GM18507 (cell line): ENCODE data around the gene ISCA2.
"Not testable (repeated sequence)": the region's sequence is repeated elsewhere in the genome, so short reads cannot be mapped to it uniquely, and the experiment has no call there.

ENCODE experiments used
- DNase-seq: peaks from one replicate; pipeline ENCODE4 v3.0.0; 2011; ENCODE audit warnings: low read depth; ENCODE audit not compliant: insufficient read length; ENCODE audit errors: extremely low spot score
- FAIRE-seq: peaks from 2 replicates; lab custom pipeline; 2011; peaks lifted over from hg19 to GRCh38; lab: Jason Lieb, UNC

ISCA2 gene, protein sequence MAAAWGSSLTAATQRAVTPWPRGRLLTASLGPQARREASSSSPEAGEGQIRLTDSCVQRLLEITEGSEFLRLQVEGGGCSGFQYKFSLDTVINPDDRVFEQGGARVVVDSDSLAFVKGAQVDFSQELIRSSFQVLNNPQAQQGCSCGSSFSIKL

DNA sequence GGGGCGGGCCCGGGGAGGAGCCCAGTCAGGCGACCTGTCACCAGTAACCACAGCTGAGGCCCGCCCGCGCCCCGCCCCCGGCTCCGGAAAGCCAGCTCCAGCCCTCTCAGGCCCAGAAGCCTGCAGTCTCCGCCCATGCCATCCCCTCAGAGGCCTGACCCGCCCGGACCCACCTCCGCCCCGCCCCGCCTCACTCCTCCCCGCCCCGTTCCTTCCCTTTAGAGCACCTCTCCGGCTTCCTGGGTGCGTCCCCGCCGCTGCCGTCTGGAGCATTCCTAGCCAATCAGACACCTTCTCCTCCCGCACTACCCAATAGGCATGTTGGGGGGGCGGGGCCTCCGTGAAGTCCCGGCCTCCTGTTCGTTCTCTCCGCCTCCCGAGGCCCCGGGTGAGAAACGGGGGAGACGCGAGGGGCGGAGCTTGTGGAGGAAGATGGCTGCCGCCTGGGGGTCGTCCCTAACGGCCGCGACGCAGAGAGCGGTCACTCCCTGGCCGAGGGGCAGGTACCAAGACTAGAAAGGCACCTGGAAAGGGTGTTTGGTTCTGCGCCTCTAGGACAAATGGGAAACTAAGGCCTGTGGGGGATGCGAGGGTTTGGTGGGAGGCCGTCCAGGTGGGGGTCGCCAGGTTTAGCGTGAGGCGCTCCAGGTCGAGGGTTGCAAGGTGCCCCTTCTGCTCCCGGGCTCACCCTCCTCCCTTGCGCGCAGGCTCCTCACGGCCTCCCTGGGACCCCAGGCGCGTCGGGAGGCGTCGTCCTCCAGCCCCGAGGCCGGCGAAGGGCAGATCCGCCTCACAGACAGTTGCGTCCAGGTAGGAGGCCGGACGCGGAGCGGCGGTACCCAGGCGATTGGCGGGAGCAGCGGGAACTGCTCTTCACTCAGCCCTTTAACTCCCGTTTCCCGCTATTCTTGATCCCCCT is at the start of gene ISCA2:
Gene ISCA2, plus strand, starts transcription at position 423 of the 919 bp plus-strand sequence. Its CDS starts 10 bp downstream, at position 433.
- FAIRE-seq (peak; percentile 96), DNase-seq (peak; percentile 96)

DNA sequence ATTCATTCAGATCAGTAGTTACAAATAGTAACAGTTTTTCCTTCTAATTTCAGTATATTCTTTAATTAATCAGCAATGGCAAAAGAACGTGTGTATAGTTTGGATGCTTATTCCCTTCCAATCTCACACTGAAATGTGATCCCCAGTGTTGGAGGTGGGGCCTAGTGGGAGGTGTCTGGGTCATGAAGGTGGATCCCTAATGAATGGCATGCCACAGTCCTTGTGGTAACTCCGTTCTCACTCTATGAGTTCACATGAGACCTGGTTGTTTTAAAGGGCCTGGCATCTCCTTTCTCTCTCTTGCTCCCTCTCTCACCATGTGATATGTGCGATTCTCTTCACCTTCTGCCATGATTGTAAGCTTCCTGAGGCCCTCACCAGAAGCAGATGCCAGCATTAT is 48.7 kb upstream of the ISCA2 start:
- DNase-seq (no peak), FAIRE-seq (no peak)

DNA sequence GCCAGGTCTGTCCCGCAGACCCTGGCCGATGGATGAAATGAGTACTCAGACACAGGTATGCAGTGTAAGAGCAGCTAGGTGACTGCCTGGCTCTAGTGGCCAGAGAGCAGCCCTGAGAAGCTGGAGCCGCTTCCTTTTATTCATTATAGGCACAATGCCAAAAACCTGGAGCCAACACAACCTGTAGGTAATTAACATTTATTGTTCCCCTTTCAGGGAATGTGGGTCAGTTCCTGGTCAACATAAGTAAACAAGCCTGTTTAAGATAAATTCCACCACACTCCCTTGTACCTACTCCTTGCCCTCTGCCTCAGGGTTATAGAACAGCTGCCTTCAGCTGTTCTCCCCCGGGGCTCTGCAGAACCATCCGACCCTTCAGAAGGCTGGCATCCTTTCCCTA is 39.2 kb upstream of the ISCA2 start:
- DNase-seq, FAIRE-seq: not testable (repeated sequence)

DNA sequence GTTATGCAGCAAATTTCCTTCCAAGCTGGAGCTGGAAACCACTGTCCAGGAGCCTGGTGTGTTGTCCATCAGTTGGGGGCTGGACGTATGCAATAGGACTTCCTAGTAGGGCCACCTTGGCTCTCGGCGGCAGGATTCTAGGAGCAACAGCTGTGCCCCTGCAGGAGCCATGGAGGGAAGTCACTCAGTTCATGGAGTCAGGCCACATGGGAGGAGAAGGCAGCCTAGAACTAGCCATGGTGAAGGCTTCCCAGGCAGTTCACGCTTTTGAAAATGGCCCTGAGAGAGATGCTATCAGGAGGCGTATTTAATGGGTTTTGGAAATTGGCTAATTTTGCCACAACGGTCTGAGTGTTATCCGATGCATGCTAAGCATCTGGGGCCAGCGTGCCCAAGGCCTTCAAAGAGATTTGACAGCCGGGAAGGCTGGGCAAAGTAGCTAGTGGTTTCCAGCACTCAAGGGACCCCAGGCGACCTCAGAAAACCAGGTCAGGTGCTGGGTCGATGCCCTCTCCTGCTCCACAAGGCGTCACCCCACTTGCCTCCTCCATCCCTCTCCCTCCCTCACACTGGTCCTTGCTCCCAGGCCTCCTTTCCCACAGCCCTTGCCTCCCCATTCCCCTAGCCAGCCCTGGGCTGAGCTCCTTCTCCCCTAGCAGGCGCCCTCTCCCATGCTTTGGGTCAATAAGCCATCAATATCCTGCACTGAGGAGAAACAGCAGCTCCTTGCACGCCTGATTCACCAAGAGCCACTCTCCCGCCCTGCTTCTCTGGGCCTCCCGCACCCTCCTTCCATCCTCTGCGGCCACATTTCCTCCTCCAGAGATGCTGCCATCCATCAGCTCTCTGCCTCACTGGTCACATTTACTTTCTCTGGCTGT is 36.6 kb upstream of the ISCA2 start:
- no peak for FAIRE-seq
- DNase-seq = no peak

DNA sequence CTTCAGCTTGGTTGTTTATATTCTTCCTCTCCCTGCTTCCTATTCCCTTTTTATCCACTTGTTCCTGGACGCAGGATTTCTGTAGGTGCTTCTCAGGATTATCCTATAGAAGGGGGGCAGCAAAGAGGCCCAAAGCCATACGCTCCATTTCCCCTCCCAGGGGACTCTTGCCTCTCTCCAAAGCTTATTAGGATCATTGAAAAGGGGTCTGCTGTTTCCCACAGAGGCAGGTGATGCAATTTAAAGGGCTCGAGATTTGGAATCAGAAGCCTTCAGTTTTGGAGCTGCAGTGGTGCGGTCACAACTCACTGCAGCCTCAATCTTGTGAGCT is 36.0 kb upstream of the ISCA2 start:
- FAIRE-seq = no peak
- DNase-seq = no peak

DNA sequence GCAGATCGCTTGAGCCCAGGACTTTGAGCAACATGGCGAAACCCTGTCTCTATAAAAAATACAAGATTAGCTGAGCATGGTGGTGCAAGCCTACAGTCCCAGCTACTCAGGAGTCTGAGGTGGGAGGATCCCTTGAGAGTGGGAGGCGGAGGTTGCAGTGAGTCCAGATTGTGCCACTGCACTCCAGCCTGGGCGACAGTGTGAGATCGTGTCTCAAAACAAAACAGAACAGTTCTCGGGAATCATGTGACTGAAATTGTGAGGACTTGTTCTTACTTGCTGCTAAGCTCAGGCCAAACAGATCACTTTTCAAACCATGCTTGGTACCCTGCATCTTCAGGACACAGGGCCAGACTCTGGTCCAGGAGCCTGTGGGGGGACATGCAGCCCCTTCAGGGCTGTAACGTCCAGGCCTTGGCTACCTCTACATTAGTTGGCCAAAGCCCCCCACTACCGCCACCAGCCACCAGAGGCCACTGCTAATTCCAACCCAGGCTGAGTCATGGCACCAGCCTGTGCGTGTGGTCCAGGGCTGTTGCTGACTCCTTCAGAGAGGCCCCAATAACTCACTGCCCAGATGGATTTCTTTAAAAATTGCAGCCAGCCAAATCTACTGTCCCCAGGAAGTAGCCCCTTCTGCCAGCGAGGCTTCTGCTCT is 34.1 kb upstream of the ISCA2 start:
- DNase-seq (no peak), FAIRE-seq (peak; percentile 72)

DNA sequence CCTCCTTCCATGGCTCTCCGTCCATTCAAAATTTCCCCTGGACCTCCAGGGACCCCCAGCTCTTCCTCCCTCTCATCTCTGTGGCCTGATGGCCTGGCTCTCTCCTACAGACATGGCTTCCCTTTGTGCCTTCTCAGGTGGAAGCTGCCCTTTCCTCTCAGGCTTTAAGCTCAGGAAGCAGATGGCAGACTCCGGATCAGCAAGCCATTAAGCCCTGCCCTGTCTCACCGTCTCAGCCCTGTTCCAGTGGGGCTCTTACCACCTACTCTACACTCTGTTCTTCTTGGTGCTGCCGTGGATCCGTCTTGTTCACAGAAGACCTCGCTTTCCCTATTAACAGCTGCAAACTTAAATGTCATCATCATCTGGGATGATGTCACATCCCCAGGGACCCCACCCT is 33.6 kb upstream of the ISCA2 start:
- no peak for DNase-seq
- FAIRE-seq = no peak

DNA sequence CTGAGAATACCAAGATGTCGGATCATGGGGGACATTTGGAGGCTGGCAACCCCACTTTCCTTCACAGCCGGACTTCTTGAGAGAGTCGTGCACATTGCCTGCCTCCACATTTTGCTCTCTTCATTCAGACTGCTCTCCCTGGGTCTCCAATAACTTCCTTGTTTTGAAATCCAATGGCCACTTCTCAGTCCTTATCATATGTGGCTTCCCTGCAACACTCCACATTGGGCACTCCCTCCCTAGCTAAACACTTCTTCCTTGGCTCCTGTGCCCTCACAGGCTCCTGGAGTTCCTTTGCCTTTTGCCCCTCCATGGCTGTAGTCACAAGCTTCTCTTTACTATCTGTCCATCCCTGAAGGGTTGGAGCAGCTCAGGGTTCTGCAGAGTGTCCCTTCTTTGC is 30.6 kb upstream of the ISCA2 start:
- DNase-seq = no peak
- FAIRE-seq = no peak

DNA sequence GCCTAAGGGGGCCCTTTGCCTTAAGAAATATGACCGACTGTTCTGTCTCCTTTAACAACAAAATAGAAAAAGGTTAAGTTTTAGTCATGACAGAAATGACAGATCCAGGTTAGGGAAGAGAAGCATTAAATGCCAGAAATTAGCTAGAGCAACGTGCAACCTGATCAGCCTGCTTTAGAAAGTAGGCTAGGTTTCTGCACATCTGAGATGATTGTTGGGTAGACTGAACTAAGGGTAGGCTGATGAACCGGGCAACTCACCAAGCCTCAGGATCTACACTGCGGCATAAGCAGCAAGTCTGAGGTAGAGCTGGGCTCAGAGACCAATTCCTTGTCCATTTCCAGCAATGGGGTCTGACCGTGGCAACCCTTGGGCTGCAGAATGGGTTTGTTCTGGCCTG is 29.9 kb upstream of the ISCA2 start:
- DNase-seq = no peak
- FAIRE-seq = no peak

DNA sequence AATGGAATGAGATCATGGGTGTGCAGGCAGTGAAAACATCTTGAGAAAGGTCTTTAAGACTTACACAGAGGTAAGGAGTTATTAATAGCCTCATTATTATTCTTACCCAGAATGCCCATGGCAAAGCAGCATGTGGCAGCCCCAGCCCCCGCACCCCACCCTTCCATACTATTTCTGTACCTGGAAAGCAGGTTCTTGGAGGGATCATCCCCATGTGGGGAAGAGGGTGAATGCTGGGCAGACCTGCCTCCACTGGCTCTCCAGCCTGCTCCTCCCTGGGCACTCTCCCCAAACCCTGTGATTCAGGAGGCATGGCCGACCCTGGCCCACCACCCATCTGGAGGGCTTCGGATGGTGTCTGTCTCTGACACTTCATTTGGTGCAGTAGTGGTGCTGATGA is 28.8 kb upstream of the ISCA2 start:
- FAIRE-seq = no peak
- no peak for DNase-seq

DNA sequence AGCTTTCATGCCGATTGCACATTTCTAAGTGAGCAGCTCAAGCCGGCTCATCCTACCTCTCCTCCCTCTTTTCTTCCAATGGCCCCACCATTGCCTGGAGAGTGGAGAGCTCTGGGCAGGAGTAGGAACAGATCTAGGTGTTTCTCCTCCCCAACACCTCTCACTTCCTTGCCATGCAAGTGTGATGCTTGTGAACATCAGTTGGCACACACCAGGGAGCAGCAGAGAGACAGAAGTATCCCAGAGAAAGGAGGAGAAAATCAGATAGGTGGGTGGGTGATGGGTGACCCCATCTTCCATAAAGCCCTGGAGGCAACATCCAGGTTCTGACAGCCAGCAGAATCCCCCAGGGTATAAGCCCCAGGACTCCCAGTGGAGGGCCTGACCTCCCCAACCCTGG is 28.2 kb upstream of the ISCA2 start:
- DNase-seq (no peak), FAIRE-seq (no peak)

DNA sequence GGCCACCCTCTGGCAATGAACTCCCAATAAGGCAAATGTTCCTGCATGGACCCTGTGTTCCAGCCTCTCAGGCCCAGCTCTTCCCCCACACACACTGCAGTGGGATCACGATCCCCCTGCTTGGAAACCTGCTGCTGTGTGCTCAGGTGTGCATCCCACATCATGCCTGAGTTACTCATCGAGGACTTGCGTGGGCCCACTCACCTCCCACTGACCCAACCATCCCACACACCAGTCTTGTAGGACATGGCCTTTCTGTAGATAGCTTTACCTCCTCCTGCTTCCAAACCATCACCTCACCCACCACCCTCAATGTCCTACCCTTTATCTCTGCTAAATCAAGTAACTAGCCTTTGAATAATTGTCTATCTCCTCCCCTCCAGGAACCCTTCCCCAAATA is 25.1 kb upstream of the ISCA2 start:
- no peak for FAIRE-seq

DNA sequence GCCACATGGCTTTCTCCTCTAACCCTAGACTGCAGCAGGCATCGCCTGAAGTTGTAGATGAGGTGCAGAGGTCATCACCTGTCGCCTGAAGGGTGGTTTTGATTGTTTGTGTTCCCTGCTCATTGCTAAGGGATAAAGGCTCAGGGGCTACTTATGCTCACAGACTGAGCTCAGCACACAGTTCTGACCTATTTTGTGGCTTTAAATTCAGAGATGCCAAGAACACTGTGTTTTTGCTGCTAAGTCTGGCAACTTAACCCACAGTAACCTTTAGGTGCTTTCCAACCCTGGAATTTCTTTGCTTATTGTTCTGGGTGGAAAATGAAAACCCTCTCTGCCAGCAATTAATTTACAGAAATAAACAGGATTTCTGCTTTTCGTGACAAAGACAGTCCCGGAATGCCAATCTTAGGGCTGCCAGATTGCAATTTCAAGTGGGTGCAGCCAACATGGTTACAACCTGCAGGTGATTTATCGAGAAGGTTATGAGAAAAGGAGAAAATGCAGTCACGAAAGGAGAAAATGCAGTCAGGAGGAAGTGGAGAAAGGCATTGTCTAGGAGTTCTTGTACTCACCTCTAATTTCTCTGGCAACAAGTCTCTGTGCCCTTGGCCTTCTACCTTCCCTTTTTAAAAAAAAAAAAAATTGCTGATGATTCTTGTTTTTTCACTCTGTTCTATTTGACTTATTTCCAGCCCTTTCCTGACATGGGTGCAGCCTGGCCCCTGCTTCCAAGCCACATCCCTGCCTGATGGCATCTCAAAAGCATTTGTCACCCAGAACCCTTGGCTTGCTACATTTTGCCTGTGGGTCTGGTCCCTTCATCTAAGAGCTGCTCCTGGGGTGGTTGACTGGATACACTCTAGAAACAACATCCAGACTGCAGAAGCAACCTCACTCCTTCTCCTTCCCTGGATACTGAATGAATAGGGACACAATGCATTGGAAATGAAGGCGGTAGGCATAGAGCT is 23.7 kb upstream of the ISCA2 start:
- DNase-seq = no peak
- no peak for FAIRE-seq

More for the DNA sequence above, 25.1 kb upstream of the ISCA2 start:
- DNase-seq = no peak

DNA sequence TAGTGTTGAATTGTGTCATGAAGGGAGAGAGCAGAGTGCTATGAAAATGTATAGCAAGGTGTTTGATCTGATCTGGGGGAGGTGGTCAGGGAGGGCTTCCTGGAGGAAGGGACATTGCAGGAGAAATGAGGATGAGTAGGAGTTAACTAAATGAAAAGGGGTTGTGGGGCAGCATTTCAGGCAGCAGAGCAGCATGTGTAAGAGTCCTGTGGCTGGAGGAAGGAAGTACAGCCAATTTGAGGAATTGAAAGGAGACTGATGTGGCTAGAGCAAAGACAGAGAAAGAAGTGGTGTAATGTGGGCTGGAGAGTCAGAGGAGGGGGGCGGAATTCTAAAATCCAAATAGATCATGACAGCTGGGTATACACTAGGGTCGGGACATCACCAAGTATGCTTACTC is 21.0 kb upstream of the ISCA2 start:
- DNase-seq (no peak), FAIRE-seq (no peak)

DNA sequence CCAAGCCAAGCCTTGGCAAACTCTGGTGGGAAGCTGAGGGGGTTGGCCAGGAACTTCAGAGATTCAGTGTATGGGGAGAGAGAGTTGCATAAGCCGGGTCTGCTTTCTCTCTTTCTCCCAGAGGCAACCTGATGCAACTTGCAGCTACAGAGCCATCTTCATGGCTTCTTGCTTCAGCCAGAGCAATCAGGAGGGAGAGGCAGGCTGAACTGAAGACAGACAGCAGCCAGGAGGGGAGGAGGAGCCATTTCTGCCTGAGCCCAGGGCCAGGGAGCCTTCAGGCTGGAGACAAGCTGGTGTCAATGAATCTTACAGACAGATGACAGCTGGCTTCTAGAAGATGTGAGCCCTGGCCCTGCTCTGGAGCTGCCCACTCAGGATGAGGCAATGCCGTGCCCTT is 19.2 kb upstream of the ISCA2 start:
- FAIRE-seq (no peak), DNase-seq (no peak)

DNA sequence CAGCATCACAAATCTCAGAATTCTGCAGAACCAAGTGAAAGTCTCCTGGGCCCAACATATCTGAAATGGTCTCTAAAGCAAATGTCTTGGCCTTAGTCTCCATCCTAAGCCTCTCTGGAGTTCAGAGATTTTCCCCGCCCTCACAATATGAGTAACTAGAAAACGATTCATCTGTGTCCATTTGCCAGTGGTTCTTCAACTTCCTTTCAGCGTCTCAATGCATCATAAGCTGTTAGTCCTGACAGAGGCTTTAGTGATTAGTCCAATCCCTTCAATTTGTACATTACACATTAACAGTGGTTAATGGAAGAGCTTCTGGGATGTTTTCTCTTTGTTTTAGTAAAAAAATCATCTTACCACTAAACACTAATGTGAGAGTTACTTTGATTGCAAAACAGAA is 17.9 kb upstream of the ISCA2 start:
- DNase-seq = no peak
- FAIRE-seq = no peak

DNA sequence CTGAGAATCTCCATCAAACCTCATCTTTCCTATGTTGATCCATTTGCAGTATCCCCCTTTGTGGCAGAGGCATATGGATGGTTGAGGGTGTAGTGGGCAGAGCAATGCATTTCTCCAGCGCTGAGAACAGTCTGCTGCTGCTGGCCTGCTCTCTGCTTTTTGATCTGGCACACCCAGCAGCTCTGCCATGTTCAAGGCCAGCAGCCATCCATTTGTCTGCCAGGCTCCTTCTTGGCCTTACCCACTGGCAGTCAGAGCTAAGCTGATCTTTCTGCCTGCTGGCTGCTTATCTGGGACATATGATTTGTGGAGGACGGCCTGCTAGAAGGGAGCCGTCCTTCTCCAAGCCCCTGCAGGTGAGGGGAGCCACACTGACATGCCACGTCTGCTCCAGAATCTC is 17.5 kb upstream of the ISCA2 start:
- FAIRE-seq = no peak
- DNase-seq = no peak

DNA sequence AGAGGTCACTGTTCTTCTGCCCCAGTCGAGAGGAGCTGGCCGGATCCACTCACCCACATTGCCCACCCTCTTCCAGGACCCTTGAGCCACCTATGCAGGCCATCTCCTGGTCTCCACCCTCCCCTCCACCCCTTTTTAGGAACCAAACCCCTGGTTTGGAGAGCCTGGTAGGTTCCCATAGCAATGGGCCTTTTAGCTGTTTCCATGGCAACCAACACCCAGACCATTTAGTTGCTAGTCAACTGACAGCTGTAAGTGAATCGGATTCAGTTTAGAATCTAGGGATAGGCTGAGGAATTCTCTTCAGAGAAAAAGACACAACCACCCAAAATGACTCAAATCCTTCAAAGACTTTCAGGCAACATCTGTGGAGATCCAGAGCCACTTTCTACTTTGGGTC is 17.0 kb upstream of the ISCA2 start:
- no peak for FAIRE-seq
- no peak for DNase-seq
